Vagina (tissue), 2 donors: ENCODE results near the gene MFSD6.

Source experiments
- POLR2A ChIP-seq, 2 donors: fragments of 450-650 bp; IDR thresholded peaks; one replicate each; pipeline ENCODE4 v1.6.1; 2017; ENCODE audit warnings: antibody characterized with exemption in 2 of 2, mild to moderate bottlenecking in 2 of 2, moderate library complexity in 2 of 2
- POLR2AphosphoS5 ChIP-seq, 2 donors: sonication (generic); formaldehyde crosslinking; IDR thresholded peaks; one replicate each; pipeline ENCODE4 v1.9.0; 2017; ENCODE audit warnings: antibody characterized with exemption in 2 of 2, mild to moderate bottlenecking in 2 of 2, low read depth in 1 of 2; ENCODE audit not compliant: insufficient read depth in 1 of 2
- TF ChIP-seq, protein P1 (sequence below), 3 experiments: fragments of 450-650 bp in 2 of 3; fragments of 200-600 bp in 1 of 3; sonication (generic) in 1 of 3; IDR thresholded peaks; one replicate each; pipeline ENCODE4 v1.5.1; 2017 to 2019; ENCODE audit warnings: antibody characterized with exemption in 3 of 3, mild to moderate bottlenecking in 2 of 3, moderate library complexity in 2 of 3

DNA sequence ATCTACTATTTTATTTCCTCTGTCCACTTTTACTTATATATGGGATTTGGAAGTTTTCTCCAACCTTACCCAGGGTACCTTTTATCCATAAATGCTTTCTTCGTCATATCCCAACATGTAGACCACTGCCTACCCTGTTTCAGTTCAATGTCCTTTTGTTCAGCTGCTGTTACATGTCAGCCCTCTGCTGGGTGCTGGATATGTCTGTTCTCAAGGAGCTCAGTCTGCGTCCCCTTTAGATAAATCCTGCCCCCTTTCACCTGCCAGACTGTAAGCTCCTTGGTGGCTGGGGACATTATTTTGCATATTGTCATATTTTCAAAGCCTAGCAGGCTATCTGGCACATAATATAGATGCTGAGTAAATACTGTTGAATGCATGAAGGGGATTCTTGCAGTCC is 73.2 kb downstream of the MFSD6 start:
- TF ChIP-seq, protein P1, sequence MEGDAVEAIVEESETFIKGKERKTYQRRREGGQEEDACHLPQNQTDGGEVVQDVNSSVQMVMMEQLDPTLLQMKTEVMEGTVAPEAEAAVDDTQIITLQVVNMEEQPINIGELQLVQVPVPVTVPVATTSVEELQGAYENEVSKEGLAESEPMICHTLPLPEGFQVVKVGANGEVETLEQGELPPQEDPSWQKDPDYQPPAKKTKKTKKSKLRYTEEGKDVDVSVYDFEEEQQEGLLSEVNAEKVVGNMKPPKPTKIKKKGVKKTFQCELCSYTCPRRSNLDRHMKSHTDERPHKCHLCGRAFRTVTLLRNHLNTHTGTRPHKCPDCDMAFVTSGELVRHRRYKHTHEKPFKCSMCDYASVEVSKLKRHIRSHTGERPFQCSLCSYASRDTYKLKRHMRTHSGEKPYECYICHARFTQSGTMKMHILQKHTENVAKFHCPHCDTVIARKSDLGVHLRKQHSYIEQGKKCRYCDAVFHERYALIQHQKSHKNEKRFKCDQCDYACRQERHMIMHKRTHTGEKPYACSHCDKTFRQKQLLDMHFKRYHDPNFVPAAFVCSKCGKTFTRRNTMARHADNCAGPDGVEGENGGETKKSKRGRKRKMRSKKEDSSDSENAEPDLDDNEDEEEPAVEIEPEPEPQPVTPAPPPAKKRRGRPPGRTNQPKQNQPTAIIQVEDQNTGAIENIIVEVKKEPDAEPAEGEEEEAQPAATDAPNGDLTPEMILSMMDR (IDR thresholded peaks at IDR 0.05): no peak
- TF ChIP-seq POLR2A (IDR thresholded peaks at IDR 0.05): no peak
- TF ChIP-seq POLR2AphosphoS5 (IDR thresholded peaks at IDR 0.05; ENCODE audit: insufficient read depth in 1 of 2, low read depth in 1 of 2): no peak
